Renal pelvis (tissue), 12 donors: ENCODE data around the gene GPR4. TPM values are rescaled to one million over a fixed set of nuclear protein-coding genes. Genes with fewer than 3 reads are reported as not detected.
A peak's percentile ranks its signal among the peaks of the same experiment; 100 is the strongest.

Experiments
- DNase-seq: peaks from one replicate; pipeline ENCODE4 v3.0.0-alpha.2; 2013
- long read RNA-seq, 16 experiments: transcript quantifications; one replicate each; lab custom pipeline, GENCODE V29; 2026
- polyA plus RNA-seq, 3 donors: library from polyadenylated mRNA; unstranded; fragments of 120-200 nt; gene quantifications; one replicate each; pipeline ENCODE4 v1.2.1, GENCODE V29; 2013; ENCODE audit not compliant: insufficient read length in 3 of 3

The GPR4 gene
- 1 to 10 TPM; 3.7 to 5.6 (median 3.8) TPM for polyA plus RNA-seq
- long read RNA-seq, donor 1, partial matches to known transcripts = 0 of 1 reads
- long read RNA-seq, donor 1, other reads (novel, unspliced or antisense) = 0 of 1 reads
- long read RNA-seq, donor 2, partial matches to known transcripts = 0 of 2 reads
- long read RNA-seq, donor 2, other reads (novel, unspliced or antisense) = 0 of 2 reads
- long read RNA-seq, donor 3, partial matches to known transcripts = 0 of 2 reads
- long read RNA-seq, donor 3, other reads (novel, unspliced or antisense) = 0 of 2 reads
- long read RNA-seq, donor 4, partial matches to known transcripts = 0 of 4 reads
- long read RNA-seq, donor 4, other reads (novel, unspliced or antisense) = 0 of 4 reads
- long read RNA-seq, donor 5, partial matches to known transcripts = 0 of 3 reads
- long read RNA-seq, donor 5, other reads (novel, unspliced or antisense) = 0 of 3 reads
- long read RNA-seq, donor 6 = 0 reads
- long read RNA-seq, donor 7, partial matches to known transcripts = 0 of 2 reads
- long read RNA-seq, donor 7, other reads (novel, unspliced or antisense) = 0 of 2 reads
- long read RNA-seq, donor 8, partial matches to known transcripts = 0 of 1 reads
- long read RNA-seq, donor 8, other reads (novel, unspliced or antisense) = 0 of 1 reads
- long read RNA-seq, donor 9, partial matches to known transcripts = 0 of 1 reads
- long read RNA-seq, donor 9, other reads (novel, unspliced or antisense) = 0 of 1 reads
- long read RNA-seq, donor 10, partial matches to known transcripts = 0 of 1 reads
- long read RNA-seq, donor 10, other reads (novel, unspliced or antisense) = 0 of 1 reads
- long read RNA-seq, donor 11, partial matches to known transcripts = 0 of 1 reads
- long read RNA-seq, donor 11, other reads (novel, unspliced or antisense) = 0 of 1 reads
- long read RNA-seq, donor 12, partial matches to known transcripts = 0 of 1 reads
- long read RNA-seq, donor 12, other reads (novel, unspliced or antisense) = 0 of 1 reads
- long read RNA-seq, donor 13 = 0 reads
- long read RNA-seq, donor 14 = 0 reads
- long read RNA-seq, donor 15, partial matches to known transcripts = 0 of 3 reads
- long read RNA-seq, donor 15, other reads (novel, unspliced or antisense) = 0 of 3 reads
- long read RNA-seq, donor 16, partial matches to known transcripts = 0 of 2 reads
- long read RNA-seq, donor 16, other reads (novel, unspliced or antisense) = 0 of 2 reads

GRCh38 chr19:45601524-45602374, at the start of gene GPR4:
GPR4 (minus strand) TSS chr19:45602212; CDS start chr19:45591866, 10,346 bp downstream.
- no peak for DNase-seq

GRCh38 chr19:45650722-45651121, 48.7 kb upstream of the GPR4 start:
- DNase-seq = no peak

- DNase-seq = no peak
These were observed 44.3 kb upstream of the GPR4 start for GRCh38 chr19:45646345-45646698.

- DNase-seq = peak; percentile 73
These were observed 43.8 kb upstream of the GPR4 start for GRCh38 chr19:45645631-45646344.

- DNase-seq = no peak
These were observed 43.1 kb upstream of the GPR4 start for GRCh38 chr19:45645068-45645630.

- DNase-seq = no peak
These were observed 42.1 kb upstream of the GPR4 start for GRCh38 chr19:45643927-45644771.

GRCh38 chr19:45643024-45643926, 41.3 kb upstream of the GPR4 start:
- peak; percentile 72 for DNase-seq

- peak; percentile 81 for DNase-seq
These were observed 39.5 kb upstream of the GPR4 start for GRCh38 chr19:45641274-45642105.

- no peak for DNase-seq
These were observed 38.8 kb upstream of the GPR4 start for GRCh38 chr19:45640849-45641273.

- DNase-seq = peak; percentile 42
These were observed 37.1 kb upstream of the GPR4 start, which contains the start of gene EML2 for GRCh38 chr19:45638930-45639729. EML2 (minus strand) TSS chr19:45639397; CDS start chr19:45639376, 21 bp downstream.

- DNase-seq = peak; percentile 19
These were observed 36.1 kb upstream of the GPR4 start for GRCh38 chr19:45637890-45638667.

GRCh38 chr19:45636902-45637301, 34.9 kb upstream of the GPR4 start:
- no peak for DNase-seq

- no peak for DNase-seq
These were observed 34.3 kb upstream of the GPR4 start for GRCh38 chr19:45636275-45636674.

GRCh38 chr19:45632468-45633196, 30.6 kb upstream of the GPR4 start:
- DNase-seq = peak; percentile 54
